Mesenchymal stem cell (in vitro differentiated cells and primary cell): ENCODE results near the gene PRR20G. TPM values are rescaled to one million over a fixed set of nuclear protein-coding genes. Genes with fewer than 3 reads are reported as not detected.
A peak's percentile ranks its signal among the peaks of the same experiment; 100 is the strongest.

ENCODE experiments used
- DNase-seq: peaks from one replicate; pipeline ENCODE4 v3.0.0-alpha.2; 2013
- H2AFZ ChIP-seq: one replicate; pipeline ENCODE4 v1.6.1; 2013; ENCODE audit warnings: low read depth, mild to moderate bottlenecking, control low read depth, inconsistent platforms, low read length, moderate library complexity
- H2AK5ac ChIP-seq: 2 replicates; pipeline ENCODE4 v1.6.1; 2013; ENCODE audit warnings: low read length, moderate library complexity, mild to moderate bottlenecking, inconsistent platforms; ENCODE audit not compliant: severe bottlenecking
- H2BK120ac ChIP-seq: one replicate; pipeline ENCODE4 v1.6.1; 2013; ENCODE audit warnings: low read depth, mild to moderate bottlenecking, inconsistent platforms, low read length, moderate library complexity
- H2BK12ac ChIP-seq, 2 experiments: one replicate each; pipeline ENCODE4 v1.6.1; 2013; ENCODE audit warnings: inconsistent platforms in 2 of 2, low read length in 2 of 2, mild to moderate bottlenecking in 2 of 2, moderate library complexity in 2 of 2, control low read depth in 1 of 2
- H2BK15ac ChIP-seq: one replicate; pipeline ENCODE4 v1.6.1; 2013; ENCODE audit warnings: mild to moderate bottlenecking, low read depth, inconsistent platforms; ENCODE audit not compliant: poor library complexity, severe bottlenecking
- H2BK5ac ChIP-seq: 2 replicates; pipeline ENCODE4 v1.6.1; 2013; ENCODE audit warnings: low read depth, mild to moderate bottlenecking, low read length, control low read depth, inconsistent platforms; ENCODE audit not compliant: poor library complexity, severe bottlenecking
- H3K14ac ChIP-seq, 2 experiments: one replicate each; pipeline ENCODE4 v1.6.1; 2013; ENCODE audit warnings: inconsistent platforms in 2 of 2, low read length in 2 of 2, control low read depth in 1 of 2, mild to moderate bottlenecking in 1 of 2, moderate library complexity in 1 of 2
- H3K18ac ChIP-seq, 2 experiments: one replicate each; pipeline ENCODE4 v1.6.1; 2013; ENCODE audit warnings: inconsistent platforms in 2 of 2, low read length in 2 of 2, control low read depth in 1 of 2, low read depth in 1 of 2, mild to moderate bottlenecking in 1 of 2
- H3K23ac ChIP-seq, 2 experiments: one replicate each; pipeline ENCODE4 v1.6.1; 2013; ENCODE audit warnings: inconsistent platforms in 2 of 2, low read length in 2 of 2, mild to moderate bottlenecking in 2 of 2, moderate library complexity in 2 of 2, control low read depth in 1 of 2
- H3K27ac ChIP-seq: 2 replicates; pipeline ENCODE4 v1.5.1; 2013; ENCODE audit warnings: mild to moderate bottlenecking, moderate library complexity, low read length, control low read depth, inconsistent platforms; ENCODE audit not compliant: poor library complexity, severe bottlenecking
- H3K27me3 ChIP-seq, 2 experiments: 2 replicates each; pipeline versions ENCODE4 v1.6.1 to v1.7.0; 2013; ENCODE audit warnings: low read length in 2 of 2, mild to moderate bottlenecking in 2 of 2, moderate library complexity in 2 of 2, control low read depth in 1 of 2, inconsistent platforms in 1 of 2; ENCODE audit not compliant: control insufficient read depth in 1 of 2, insufficient read depth in 1 of 2
- H3K36me3 ChIP-seq, 2 experiments: 2 replicates each; pipeline versions ENCODE4 v1.6.1 to v1.7.0; 2013; ENCODE audit warnings: low read length in 2 of 2, control low read depth in 1 of 2, inconsistent platforms in 1 of 2, low read depth in 1 of 2, mild to moderate bottlenecking in 1 of 2; ENCODE audit not compliant: insufficient read depth in 2 of 2, control insufficient read depth in 1 of 2
- H3K4ac ChIP-seq, 2 experiments: one replicate each; pipeline ENCODE4 v1.6.1; 2013; ENCODE audit warnings: inconsistent platforms in 2 of 2, low read length in 2 of 2, mild to moderate bottlenecking in 2 of 2, moderate library complexity in 2 of 2, control low read depth in 1 of 2, low read depth in 1 of 2
- H3K4me1 ChIP-seq: 2 replicates; pipeline ENCODE4 v1.6.1; 2013; ENCODE audit warnings: low read depth, low read length, control low read depth; ENCODE audit not compliant: control insufficient read depth, insufficient read depth
- H3K4me2 ChIP-seq: 2 replicates; pipeline ENCODE4 v1.6.1; 2013; ENCODE audit warnings: low read length, mild to moderate bottlenecking, inconsistent platforms; ENCODE audit not compliant: poor library complexity, severe bottlenecking
- H3K4me3 ChIP-seq, 2 experiments: 2 replicates each; pipeline versions ENCODE4 v1.5.1 to v1.7.0; 2013; ENCODE audit warnings: low read length in 2 of 2, mild to moderate bottlenecking in 2 of 2, control low read depth in 1 of 2, low read depth in 1 of 2; ENCODE audit not compliant: insufficient read depth in 1 of 2
- H3K79me1 ChIP-seq: replicated peaks from 2 replicates; pipeline ENCODE4 v1.6.1; 2013; ENCODE audit warnings: mild to moderate bottlenecking, control low read depth, low read length, inconsistent platforms; ENCODE audit not compliant: poor library complexity, severe bottlenecking
- H3K9ac ChIP-seq: 2 replicates; pipeline ENCODE4 v1.7.0; 2013; ENCODE audit warnings: mild to moderate bottlenecking, low read length, moderate library complexity
- H3K9me3 ChIP-seq: 2 replicates; pipeline ENCODE4 v1.7.0; 2013; ENCODE audit warnings: mild to moderate bottlenecking, low read length; ENCODE audit not compliant: control insufficient read depth
- H4K8ac ChIP-seq: one replicate; pipeline ENCODE4 v1.6.1; 2013; ENCODE audit warnings: inconsistent platforms, mild to moderate bottlenecking, low read length, moderate library complexity
- H4K91ac ChIP-seq: one replicate; pipeline ENCODE4 v1.6.1; 2013; ENCODE audit warnings: mild to moderate bottlenecking, low read length, inconsistent platforms
- WGBS: methylation state at CpG from one replicate; pipeline ENCODE4 v1.1.7; 2013; ENCODE audit warnings: mixed read lengths; 5-methylcytosine and 5-hydroxymethylcytosine counted together
- polyA plus RNA-seq, 2 experiments: library from polyadenylated mRNA; stranded (reverse); fragments of 200-250 nt; gene quantifications; one replicate each; pipeline ENCODE4 v1.2.3, GENCODE V29; 2013

PRR20G gene
- polyA plus RNA-seq (2013, experiment 1 of 2), result not detected
- not detected for polyA plus RNA-seq (2013, experiment 2 of 2)

- Histone ChIP-seq H2BK120ac (no peak within 1 kb of the TSS), H3K27me3 (no peaks in the 10 kb centered on the region), H3K36me3 (no peaks in the 10 kb centered on the region), H3K79me1 (no peaks in the 10 kb centered on the region), H3K9me3 (no peaks in the 10 kb centered on the region), H3K23ac (no peak within 1 kb of the TSS), H2BK12ac (no peak within 1 kb of the TSS), H4K91ac (no peak within 1 kb of the TSS), H2BK5ac (no peak within 1 kb of the TSS), H2BK15ac (no peak within 1 kb of the TSS), H3K4me2 (peak within 1 kb of the TSS; percentile 12), H4K8ac (no peak within 1 kb of the TSS), H3K18ac (no peak within 1 kb of the TSS), H3K4me1 (peaks cover 2% of the 10 kb centered on the region), H3K9ac (peak within 1 kb of the TSS; percentile 48), H3K4me3 (peak within 1 kb of the TSS in 1 of 2 experiments; percentile 66), H2AK5ac (no peak within 1 kb of the TSS), H3K27ac (no peak within 1 kb of the TSS), H3K4ac (no peak within 1 kb of the TSS), H2AFZ (no peak within 1 kb of the TSS), H3K14ac (no peak within 1 kb of the TSS)
- 80% methylated on average over 17 of the region's 17 CpGs for WGBS
- DNase-seq, result no peak
Measured at GRCh38 chr3:127287840-127288239, at the start of gene PRR20G. PRR20G (minus strand) TSS chr3:127288046; CDS start chr3:127287365, 681 bp downstream.

- no peak overlapping the region for H3K27ac ChIP-seq
- H4K91ac ChIP-seq, result no peak overlapping the region
- H2AK5ac ChIP-seq, result no peak overlapping the region
- H3K4me1 ChIP-seq, result no peaks in the 10 kb centered on the region
- H3K27me3 ChIP-seq, result peaks cover 13 to 57% of the 10 kb centered on the region in 2 experiments
- no peak for DNase-seq
- H4K8ac ChIP-seq, result no peak overlapping the region
- H3K79me1 ChIP-seq, result no peaks in the 10 kb centered on the region
- H3K23ac ChIP-seq, result no peak overlapping the region
- no peak overlapping the region for H2BK12ac ChIP-seq
- H3K36me3 ChIP-seq, result no peaks in the 10 kb centered on the region
- peaks cover 32% of the 10 kb centered on the region for H3K9me3 ChIP-seq
- H2AFZ ChIP-seq, result no peak overlapping the region
- H3K4me3 ChIP-seq, result no peak overlapping the region
- no peak overlapping the region for H3K18ac ChIP-seq
- no peak overlapping the region for H3K9ac ChIP-seq
- no peak overlapping the region for H2BK5ac ChIP-seq
- H3K4ac ChIP-seq, result no peak overlapping the region
- no peak overlapping the region for H2BK120ac ChIP-seq
- no peak overlapping the region for H3K4me2 ChIP-seq
- H2BK15ac ChIP-seq, result no peak overlapping the region
- no peak overlapping the region for H3K14ac ChIP-seq
- 82% methylated on average over 7 of the region's 7 CpGs for WGBS
Measured at GRCh38 chr3:127337001-127337400, 49.2 kb upstream of the PRR20G start.

GRCh38 chr3:127336101-127336500 lies 48.3 kb upstream of the PRR20G start:
- DNase-seq, result no peak
- H2BK5ac ChIP-seq, result no peak overlapping the region
- H3K27ac ChIP-seq, result no peak overlapping the region
- H3K79me1 ChIP-seq, result no peaks in the 10 kb centered on the region
- H3K4me2 ChIP-seq, result no peak overlapping the region
- WGBS, result 60% methylated on average over 5 of the region's 5 CpGs
- no peak overlapping the region for H4K8ac ChIP-seq
- no peak overlapping the region for H4K91ac ChIP-seq
- no peak overlapping the region for H2BK120ac ChIP-seq
- no peaks in the 10 kb centered on the region for H3K36me3 ChIP-seq
- H3K23ac ChIP-seq, result no peak overlapping the region
- no peak overlapping the region for H3K18ac ChIP-seq
- peaks cover 41% of the 10 kb centered on the region for H3K9me3 ChIP-seq
- peaks cover 13 to 53% of the 10 kb centered on the region in 2 experiments for H3K27me3 ChIP-seq
- no peaks in the 10 kb centered on the region for H3K4me1 ChIP-seq
- no peak overlapping the region for H3K4ac ChIP-seq
- no peak overlapping the region for H2BK15ac ChIP-seq
- no peak overlapping the region for H2BK12ac ChIP-seq
- H3K9ac ChIP-seq, result no peak overlapping the region
- H2AFZ ChIP-seq, result no peak overlapping the region
- no peak overlapping the region for H3K14ac ChIP-seq
- no peak overlapping the region for H2AK5ac ChIP-seq
- H3K4me3 ChIP-seq, result no peak overlapping the region

GRCh38 chr3:127330385-127330784 lies 42.5 kb upstream of the PRR20G start:
- Histone ChIP-seq H3K9ac (no peak overlapping the region), H4K91ac (no peak overlapping the region), H3K79me1 (no peaks in the 10 kb centered on the region), H3K27ac (no peak overlapping the region), H3K23ac (no peak overlapping the region), H2BK15ac (no peak overlapping the region), H3K4ac (no peak overlapping the region), H3K18ac (no peak overlapping the region), H3K27me3 (peaks cover 0 to 21% of the 10 kb centered on the region in 2 experiments), H3K36me3 (no peaks in the 10 kb centered on the region), H2AFZ (no peak overlapping the region), H4K8ac (no peak overlapping the region), H3K4me2 (no peak overlapping the region), H2BK12ac (no peak overlapping the region), H2AK5ac (no peak overlapping the region), H3K4me1 (no peaks in the 10 kb centered on the region), H2BK120ac (no peak overlapping the region), H3K14ac (no peak overlapping the region), H3K4me3 (no peak overlapping the region), H3K9me3 (peaks cover 69% of the 10 kb centered on the region), H2BK5ac (no peak overlapping the region)
- no CpG with 5 or more reads among the region's 2 CpGs for WGBS
- no peak for DNase-seq
